DMS153 (cell line): ENCODE measurements around the gene CCDC116.

Experiments
- DNase-seq: peaks from one replicate; lab custom pipeline; 2025; lab: John Stamatoyannopoulos, UW

CCDC116 gene

DNA sequence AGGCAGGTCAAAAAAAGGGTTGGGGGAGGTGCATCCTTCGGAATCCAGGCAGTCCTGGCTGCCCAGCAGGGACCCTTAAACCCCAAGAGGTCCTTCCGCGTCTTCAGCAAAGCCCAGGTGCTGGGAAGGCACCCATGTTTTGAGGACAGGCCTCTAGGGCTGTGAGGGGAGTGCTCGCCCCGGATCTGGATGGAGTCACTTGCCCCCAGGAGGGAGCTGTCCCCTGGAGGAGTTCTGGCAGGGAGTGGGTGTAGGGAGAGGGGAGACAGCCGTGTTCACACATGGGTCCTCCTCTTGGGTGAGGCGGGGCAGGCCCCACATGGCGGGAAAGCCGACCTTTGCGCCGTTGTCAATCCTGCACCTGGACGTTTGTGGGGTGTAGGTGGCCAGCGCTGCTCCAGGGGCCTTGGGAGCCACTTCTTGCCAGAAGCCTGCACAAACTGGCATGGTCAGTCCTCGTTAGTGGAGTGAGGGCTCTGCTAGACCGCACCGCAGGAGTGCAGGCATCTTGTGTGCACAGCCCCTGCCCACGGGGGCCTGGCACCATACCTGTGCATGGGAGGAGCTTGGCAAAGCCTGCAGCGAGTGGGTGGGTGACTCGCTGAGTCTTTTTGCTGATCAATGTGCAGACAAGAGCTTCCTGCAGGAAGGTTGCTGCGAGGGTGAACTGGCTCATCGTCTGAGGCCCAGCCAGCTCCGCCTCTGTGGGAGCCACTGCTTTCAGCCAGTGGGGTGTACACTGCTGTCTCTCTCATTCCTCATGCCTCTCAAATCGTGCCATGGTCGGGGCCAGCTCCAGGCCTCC is 49.2 kb downstream of the CCDC116 start:
- no peak for DNase-seq

DNA sequence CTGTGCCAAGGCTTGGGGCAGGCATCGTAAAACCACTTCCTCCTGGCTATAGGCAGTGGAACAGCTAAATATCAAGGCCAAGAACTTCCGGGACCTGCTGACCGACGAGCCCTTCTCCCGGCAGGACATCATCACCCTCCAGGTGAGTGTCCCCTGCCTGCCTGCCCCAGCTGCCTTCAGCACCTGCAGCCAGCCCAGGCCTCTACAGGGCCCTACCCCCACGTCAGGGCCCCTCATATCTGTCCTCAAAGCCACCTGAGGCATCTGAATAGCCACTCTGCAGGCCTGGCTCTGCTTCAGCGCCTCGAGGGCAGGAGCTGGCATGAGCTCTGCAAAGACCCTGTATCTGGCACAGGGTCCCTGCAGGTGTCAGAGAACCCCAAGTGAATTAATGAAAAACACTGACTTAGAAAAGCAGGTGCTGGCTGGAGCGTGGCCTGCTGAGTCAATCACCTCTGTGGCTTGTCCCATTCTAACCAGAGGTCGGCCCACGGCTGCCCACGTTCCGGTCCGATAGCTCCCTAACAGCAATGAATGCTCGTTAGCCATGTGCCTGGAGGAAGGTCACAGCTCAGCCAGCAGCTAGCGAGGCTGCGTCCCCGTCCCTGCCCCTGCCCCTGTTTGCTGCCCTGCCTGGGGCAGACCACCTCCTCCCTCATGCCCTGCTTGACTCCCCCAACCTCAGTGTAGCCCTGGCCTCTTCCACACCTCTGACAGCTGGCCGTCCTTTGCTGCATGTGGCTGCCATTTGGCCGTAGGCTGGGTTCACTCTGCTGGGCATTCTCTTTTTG is 50.0 kb downstream of the CCDC116 start:
- no peak for DNase-seq

- DNase-seq: no peak
These were observed 50.8 kb downstream of the CCDC116 start for GRCh38 chr22:21683401-21683811.

- DNase-seq: no peak
These were observed 52.1 kb downstream of the CCDC116 start for GRCh38 chr22:21684492-21685163.

DNA sequence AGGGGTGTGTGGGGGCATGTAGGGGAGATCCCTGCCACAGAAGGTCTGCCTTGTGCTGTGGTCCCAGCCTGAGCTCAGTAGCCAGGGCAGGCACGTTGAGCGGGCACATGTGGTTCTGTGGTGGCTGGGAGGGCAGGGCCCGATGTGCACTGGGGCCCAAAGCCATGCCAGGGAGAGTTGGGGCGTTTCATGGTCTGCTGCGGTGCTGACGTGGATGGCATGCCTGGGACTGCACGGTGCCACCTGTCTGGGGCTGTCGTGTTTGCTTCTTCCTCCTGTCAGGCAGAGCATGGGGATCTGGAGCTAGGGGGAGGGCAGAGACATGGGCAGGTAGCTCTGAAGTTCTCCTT is 52.6 kb downstream of the CCDC116 start:
- no peak for DNase-seq

- no peak for DNase-seq
These were observed 53.6 kb downstream of the CCDC116 start for GRCh38 chr22:21686193-21686608.
